GM23338 (cell line): Measurements from ENCODE around the gene YIPF5. TPM values are rescaled to one million over a fixed set of nuclear protein-coding genes. Genes with fewer than 3 reads are reported as not detected.

ENCODE experiments used
- ATAC-seq: fragments of 200-7000 bp; cut with Tn5 transposase; 3 replicates; pipeline ENCODE4 v1.9.1; 2020
- DNase-seq: peaks from one replicate; pipeline ENCODE4 v3.0.0-alpha.2; 2015; ENCODE audit warnings: low spot score
- H2AFZ ChIP-seq: fragments of 200-600 bp; sonication (generic); 2 replicates; pipeline ENCODE4 v1.8.0; 2016; ENCODE audit warnings: antibody characterized with exemption, mild to moderate bottlenecking, moderate library complexity
- H3F3A ChIP-seq: fragments of 200-600 bp; sonication (generic); replicated peaks from 2 replicates; pipeline ENCODE4 v1.8.0; 2017; ENCODE audit warnings: antibody characterized with exemption, mixed run types, low read depth
- H3K27ac ChIP-seq: fragments of 200-600 bp; sonication (generic); 2 replicates; pipeline ENCODE4 v1.6.1; 2016; ENCODE audit warnings: low read depth
- H3K27me3 ChIP-seq: fragments of 200-600 bp; sonication (generic); 2 replicates; pipeline ENCODE4 v1.8.0; 2016; ENCODE audit warnings: mild to moderate bottlenecking, mixed run types, moderate library complexity; ENCODE audit not compliant: insufficient read depth
- H3K36me3 ChIP-seq: fragments of 200-600 bp; sonication (generic); 2 replicates; pipeline ENCODE4 v1.8.0; 2016; ENCODE audit warnings: mild to moderate bottlenecking; ENCODE audit not compliant: insufficient read depth
- H3K4me1 ChIP-seq: fragments of 200-600 bp; sonication (generic); 2 replicates; pipeline ENCODE4 v1.8.0; 2016; ENCODE audit warnings: mild to moderate bottlenecking, moderate library complexity; ENCODE audit not compliant: insufficient read depth
- H3K4me2 ChIP-seq: fragments of 200-600 bp; sonication (generic); 2 replicates; pipeline ENCODE4 v1.7.1; 2017; ENCODE audit warnings: mixed run types
- H3K4me3 ChIP-seq: fragments of 200-600 bp; sonication (generic); 2 replicates; pipeline ENCODE4 v1.6.1; 2016; ENCODE audit warnings: mixed run types
- H3K79me2 ChIP-seq: fragments of 200-600 bp; sonication (generic); replicated peaks from 2 replicates; pipeline ENCODE4 v1.8.0; 2017; ENCODE audit warnings: mild to moderate bottlenecking; ENCODE audit not compliant: insufficient read depth
- H3K9me2 ChIP-seq: fragments of 200-600 bp; sonication (generic); 2 replicates; pipeline ENCODE4 v1.8.0; 2017; ENCODE audit not compliant: insufficient read depth
- H4K20me1 ChIP-seq: fragments of 200-600 bp; sonication (generic); replicated peaks from 2 replicates; pipeline ENCODE4 v1.8.0; 2017; ENCODE audit warnings: mild to moderate bottlenecking; ENCODE audit not compliant: insufficient read depth
- H3K27ac Mint-ChIP-seq: 2 replicates; pipeline ENCODE4 v1.8.0; 2020; ENCODE audit warnings: inconsistent platforms, mild to moderate bottlenecking, moderate library complexity, mixed read lengths
- H3K27me3 Mint-ChIP-seq: 3 replicates; pipeline ENCODE4 v1.8.0; 2022; ENCODE audit warnings: low read depth, mild to moderate bottlenecking, moderate library complexity, mixed read lengths, inconsistent platforms; ENCODE audit not compliant: insufficient read depth, poor library complexity
- H3K36me3 Mint-ChIP-seq: 3 replicates; pipeline ENCODE4 v1.8.0; 2021; ENCODE audit warnings: low read depth, mild to moderate bottlenecking, inconsistent platforms, moderate library complexity, mixed read lengths
- H3K4me1 Mint-ChIP-seq: 3 replicates; pipeline ENCODE4 v1.8.0; 2020; ENCODE audit warnings: mild to moderate bottlenecking, inconsistent platforms, mixed read lengths
- H3K4me3 Mint-ChIP-seq: 3 replicates; pipeline ENCODE4 v1.8.0; 2021; ENCODE audit warnings: moderate library complexity, mild to moderate bottlenecking, inconsistent platforms, mixed read lengths
- H3K9me3 Mint-ChIP-seq: 3 replicates; pipeline ENCODE4 v1.8.0; 2020; ENCODE audit warnings: moderate library complexity, mild to moderate bottlenecking, inconsistent platforms, mixed read lengths
- CREB1 ChIP-seq: fragments of 250-450 bp; sonication (Bioruptor Pico); IDR thresholded peaks from 2 replicates; pipeline ENCODE4 v1.5.0; 2020; ENCODE audit warnings: low read depth, mild to moderate bottlenecking, moderate library complexity
- CTCF ChIP-seq, 2 experiments: fragments of 200-600 bp in 1 of 2; sonication (generic) in 1 of 2; conservative IDR thresholded peaks; 2 replicates each; pipeline versions ENCODE4 v1.5.1 to v1.6.1; 2016 to 2017; ENCODE audit warnings: antibody characterized with exemption in 2 of 2, low read depth in 2 of 2, mild to moderate bottlenecking in 2 of 2, moderate library complexity in 1 of 2
- ETS1 ChIP-seq: IDR thresholded peaks from 2 replicates; pipeline ENCODE4 v1.6.1; 2016; ENCODE audit warnings: antibody characterized with exemption
- EZH2 ChIP-seq: fragments of 200-600 bp; sonication (generic); IDR thresholded peaks from one replicate; pipeline ENCODE4 v1.8.0; 2017; ENCODE audit warnings: antibody characterized with exemption, mild to moderate bottlenecking, low read depth; ENCODE audit not compliant: unreplicated experiment
- EZH2phosphoT487 ChIP-seq: fragments of 200-600 bp; sonication (generic); IDR thresholded peaks from one replicate; pipeline ENCODE4 v1.8.1; 2018; ENCODE audit warnings: antibody characterized with exemption; ENCODE audit not compliant: unreplicated experiment
- JUNB ChIP-seq: IDR thresholded peaks from one replicate; pipeline ENCODE4 v1.6.1; 2016; ENCODE audit warnings: antibody characterized with exemption; ENCODE audit not compliant: unreplicated experiment
- NANOG ChIP-seq: IDR thresholded peaks from 2 replicates; pipeline ENCODE4 v1.6.1; 2016; ENCODE audit warnings: antibody characterized with exemption, borderline replicate concordance
- POLR2AphosphoS5 ChIP-seq: IDR thresholded peaks from 2 replicates; pipeline ENCODE4 v1.6.1; 2016; ENCODE audit warnings: antibody characterized with exemption, low read depth
- REST ChIP-seq: IDR thresholded peaks from one replicate; pipeline ENCODE4 v1.6.1; 2018; ENCODE audit warnings: antibody characterized with exemption; ENCODE audit not compliant: unreplicated experiment
- STAT1 ChIP-seq: IDR thresholded peaks from one replicate; pipeline ENCODE4 v1.6.1; 2016; ENCODE audit warnings: antibody characterized with exemption; ENCODE audit not compliant: unreplicated experiment
- ZNF114 ChIP-seq: fragments of 250-450 bp; sonication (Bioruptor Pico); IDR thresholded peaks from 2 replicates; pipeline ENCODE4 v1.5.0; 2020; ENCODE audit warnings: mild to moderate bottlenecking, moderate library complexity
- ZNF331 ChIP-seq: fragments of 250-450 bp; sonication (Bioruptor Pico); IDR thresholded peaks from 2 replicates; pipeline ENCODE4 v1.5.0; 2020; ENCODE audit warnings: low read depth, mild to moderate bottlenecking, moderate library complexity
- ZNF462 ChIP-seq: fragments of 250-450 bp; sonication (Bioruptor Pico); IDR thresholded peaks from 2 replicates; pipeline ENCODE4 v1.5.0; 2020; ENCODE audit warnings: mild to moderate bottlenecking, moderate library complexity
- polyA plus RNA-seq: library from polyadenylated mRNA; unstranded; fragments of >200 nt; fragmentation: Nextera tagmentation; extraction: Ambion mirVana; gene quantifications from 2 replicates; pipeline ENCODE4 v1.2.1, GENCODE V29; 2016
- total RNA-seq: library from RNA; depleted of rRNA; stranded (reverse); fragments of >200 nt; shearing (Covaris generic); gene quantifications from 2 replicates; pipeline ENCODE4 v1.2.3, GENCODE V29; 2014

YIPF5 gene
- total and polyA plus RNA-seq, 2 experiments from 2014 or later, result 28.1 to 46.5 TPM

- no peak overlapping the region for H3K4me3 ChIP-seq
- H3K9me3 Mint-ChIP-seq, result no peaks in the 10 kb centered on the region
- TF ChIP-seq ZNF331 (CRISPR knock-in tag), result no peak
- TF ChIP-seq ETS1, result no peak
- TF ChIP-seq JUNB, result no peak
- no peak for TF ChIP-seq ZNF114 (CRISPR knock-in tag)
- TF ChIP-seq CREB1 (CRISPR knock-in tag), result no peak
- no peak for TF ChIP-seq REST
- TF ChIP-seq EZH2phosphoT487, result no peak
- TF ChIP-seq NANOG, result no peak
- TF ChIP-seq ZNF462, result no peak
- no peak for TF ChIP-seq POLR2AphosphoS5
- TF ChIP-seq EZH2, result no peak
- no peak for TF ChIP-seq STAT1
- TF ChIP-seq CTCF (conservative IDR thresholded peaks at IDR 0.05; ENCODE audit: low read depth in 2 of 2), result no peak
- no peaks in the 10 kb centered on the region for H3K27me3 Mint-ChIP-seq
- H2AFZ ChIP-seq, result no peak overlapping the region; the same call in 1 of the 2 replicates
- H3K36me3 ChIP-seq, result no peaks in the 10 kb centered on the region; the same call in 1 of the 2 replicates
- DNase-seq (no peak), ATAC-seq (no peak)
- no peaks in the 10 kb centered on the region for H3F3A ChIP-seq
- H3K4me3 Mint-ChIP-seq, result no peak overlapping the region
- no peak overlapping the region for H3K27ac ChIP-seq
- H3K4me2 ChIP-seq, result no peak overlapping the region
- H3K4me1 Mint-ChIP-seq, result no peaks in the 10 kb centered on the region
- no peaks in the 10 kb centered on the region; the same call in 1 of the 2 replicates for H3K9me2 ChIP-seq
- no peaks in the 10 kb centered on the region for H3K79me2 ChIP-seq
- no peak overlapping the region for H3K27ac Mint-ChIP-seq
- no peaks in the 10 kb centered on the region for H4K20me1 ChIP-seq
- H3K27me3 ChIP-seq, result no peaks in the 10 kb centered on the region
- H3K36me3 Mint-ChIP-seq, result no peaks in the 10 kb centered on the region
- no peaks in the 10 kb centered on the region for H3K4me1 ChIP-seq
Measured at GRCh38 chr5:144133050-144133633, 37.3 kb downstream of the YIPF5 start.
